CD4-positive, alpha-beta T cell treated with Interleukin-6 for 4 hours (primary cell): ENCODE data around the gene PLSCR4.

Experiments used
- DNase-seq: peaks from one replicate; pipeline ENCODE4 v3.0.0-alpha.2; 2020; ENCODE audit warnings: mixed read lengths

The PLSCR4 gene

DNA sequence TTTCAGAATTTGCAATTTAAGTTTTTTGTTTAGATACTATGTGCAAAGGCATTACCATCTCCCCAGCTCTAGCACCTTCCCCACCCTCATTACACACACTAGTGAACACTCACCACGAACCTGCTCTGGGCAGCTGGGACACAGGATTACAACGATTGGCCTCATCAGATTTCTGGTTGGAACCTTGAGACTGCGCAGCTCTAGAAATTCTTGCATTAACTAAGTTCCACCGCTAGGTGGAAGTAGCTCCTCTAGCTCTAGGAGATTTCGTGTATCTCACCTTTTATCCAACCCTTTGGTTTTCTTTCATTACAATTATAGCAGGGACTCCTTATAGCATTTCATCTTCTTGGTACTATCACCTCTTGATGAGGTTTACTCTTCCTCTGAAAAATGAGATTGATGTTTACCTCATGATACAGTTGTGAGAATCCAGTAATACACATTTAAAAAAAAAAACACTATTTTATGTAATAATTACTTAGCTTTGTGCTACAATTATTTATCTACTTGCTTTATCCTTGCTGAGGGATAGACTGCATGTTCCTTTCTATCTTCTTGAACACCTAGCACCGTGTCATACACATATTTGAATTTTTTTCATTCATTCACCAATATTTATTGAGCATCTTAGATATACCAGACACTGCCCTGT, 61.3 kb downstream of the PLSCR4 start:
- peak; percentile 2 for DNase-seq

DNA sequence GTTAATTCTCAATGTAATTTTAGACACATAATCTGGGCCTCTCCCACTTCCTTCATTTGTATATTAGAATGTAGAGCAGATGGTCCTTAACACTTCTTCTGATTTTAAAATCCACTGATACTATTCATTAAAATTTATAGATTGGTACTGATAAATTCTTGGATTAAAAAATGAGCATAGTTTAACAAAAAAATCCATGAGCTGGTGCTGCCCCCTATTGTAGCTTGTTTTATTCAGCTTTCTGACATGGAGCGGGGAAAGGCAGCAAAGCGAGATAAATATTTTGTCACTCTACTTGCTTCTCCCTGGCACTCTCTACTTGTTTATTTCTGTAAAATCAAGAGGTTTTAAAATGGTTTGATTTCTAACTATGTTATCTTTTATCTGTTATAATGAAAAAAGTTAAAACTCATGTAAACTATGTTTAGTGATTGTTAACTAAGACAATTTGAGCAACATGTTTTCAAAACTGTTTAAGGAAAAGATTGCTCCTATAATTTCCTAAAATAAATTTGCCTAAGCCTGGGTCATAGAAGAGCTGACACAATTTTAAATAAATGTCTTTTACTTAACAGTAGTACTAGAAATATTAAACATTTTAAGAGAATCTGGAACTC, 63.5 kb downstream of the PLSCR4 start:
- no peak for DNase-seq

GRCh38 chr3:146184241-146185015, 66.5 kb downstream of the PLSCR4 start:
- DNase-seq, result no peak

DNA sequence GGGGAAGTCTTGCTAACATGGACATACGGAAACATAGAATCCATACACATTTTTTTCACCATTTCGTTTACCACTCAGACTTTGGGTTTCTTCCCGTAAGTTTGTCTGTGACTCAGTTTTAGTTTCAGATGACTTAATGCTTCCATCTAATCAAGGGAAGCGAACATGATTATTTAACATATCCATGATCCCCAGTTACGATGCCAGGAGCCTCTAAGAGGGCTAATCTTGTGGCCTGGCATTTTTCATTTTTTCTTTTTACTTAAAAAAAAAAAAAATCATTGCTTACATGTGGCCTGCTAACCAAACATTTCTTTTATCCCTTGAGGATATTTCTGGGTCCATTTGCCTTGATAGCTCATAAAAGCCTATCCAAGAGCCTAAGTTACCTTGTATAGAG, 69.7 kb downstream of the PLSCR4 start:
- no peak for DNase-seq

- no peak for DNase-seq
These were observed 70.5 kb downstream of the PLSCR4 start for GRCh38 chr3:146180376-146180775.

DNA sequence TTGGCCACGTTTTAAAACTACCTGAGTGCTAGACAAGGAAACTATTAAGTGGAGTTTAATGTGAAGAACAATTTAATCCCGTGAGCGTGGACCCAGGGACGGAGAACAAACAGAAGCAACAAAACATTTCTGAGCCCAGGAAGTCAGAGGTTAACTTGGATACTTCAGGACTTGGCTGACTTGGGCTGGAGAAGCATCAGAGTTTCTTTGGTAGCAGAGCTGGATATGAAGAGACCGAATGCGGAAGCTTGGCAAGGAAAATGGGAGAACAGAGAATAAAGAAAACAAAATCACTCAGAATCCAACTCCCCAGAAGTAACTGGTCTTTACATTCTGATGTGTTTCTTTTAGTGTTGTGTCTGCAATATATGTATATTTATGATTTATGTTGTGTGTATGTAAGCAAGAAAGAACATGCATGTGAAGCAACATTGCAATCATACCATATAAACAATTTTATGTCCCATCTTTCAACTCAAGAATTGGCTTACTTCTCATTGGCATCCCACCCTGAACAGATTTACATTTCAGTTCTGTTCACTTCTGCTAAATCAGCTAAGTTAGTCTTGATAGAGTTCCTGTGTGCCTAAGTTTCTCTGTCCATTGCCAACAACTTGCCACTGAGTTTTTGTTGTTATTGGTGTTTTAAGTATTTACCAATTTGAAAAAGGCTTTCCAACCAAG, 72.8 kb downstream of the PLSCR4 start:
- no peak for DNase-seq

GRCh38 chr3:146177519-146177918, 73.4 kb downstream of the PLSCR4 start:
- no peak for DNase-seq

- no peak for DNase-seq
These were observed 73.8 kb downstream of the PLSCR4 start for GRCh38 chr3:146177072-146177471.

DNA sequence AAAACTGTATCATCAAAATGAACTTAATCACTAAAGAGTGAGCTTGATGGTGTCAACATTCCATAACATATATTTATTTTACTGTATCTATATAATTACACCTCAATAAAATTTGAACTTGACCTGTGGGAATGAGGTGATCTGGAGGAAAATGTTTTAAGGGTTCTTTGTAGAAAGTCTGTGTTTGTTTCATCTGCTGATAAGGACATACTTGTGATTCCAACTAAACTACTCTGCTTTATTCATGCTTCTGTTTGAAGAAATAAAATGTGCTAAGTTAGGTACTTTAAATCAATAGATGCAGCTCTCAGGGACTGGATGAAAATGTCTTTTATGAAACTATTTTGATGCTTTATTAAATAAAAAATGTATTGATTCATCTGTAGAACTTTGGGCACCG, 78.3 kb downstream of the PLSCR4 start:
- DNase-seq, result no peak

- no peak for DNase-seq
These were observed 80.3 kb downstream of the PLSCR4 start for GRCh38 chr3:146170591-146170990.

DNA sequence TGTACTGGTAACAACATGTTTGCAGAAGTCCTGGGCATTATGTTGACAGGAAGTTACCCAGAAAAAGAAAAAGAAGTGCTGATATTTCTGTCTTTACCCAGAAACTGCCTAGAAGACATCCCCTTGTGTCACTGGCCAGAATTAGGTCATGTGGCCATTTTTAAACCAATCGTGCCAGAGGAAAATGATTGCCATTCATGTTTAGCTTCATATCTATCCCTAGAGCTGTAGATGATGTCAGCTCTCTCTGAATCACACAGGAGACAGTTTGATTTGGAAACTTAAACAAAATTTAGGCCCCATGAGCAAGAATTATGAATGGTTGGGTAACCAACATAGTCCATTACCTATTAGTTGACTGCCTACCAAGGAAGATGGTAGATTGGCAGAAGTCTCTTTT, 81.0 kb downstream of the PLSCR4 start:
- no peak for DNase-seq

- no peak for DNase-seq
These were observed 84.1 kb downstream of the PLSCR4 start for GRCh38 chr3:146166826-146167225.

- DNase-seq, result no peak
These were observed 84.5 kb downstream of the PLSCR4 start for GRCh38 chr3:146166415-146166821.

GRCh38 chr3:146165877-146166276, 85.0 kb downstream of the PLSCR4 start:
- DNase-seq, result no peak

GRCh38 chr3:146164971-146165769, 85.7 kb downstream of the PLSCR4 start:
- no peak for DNase-seq

DNA sequence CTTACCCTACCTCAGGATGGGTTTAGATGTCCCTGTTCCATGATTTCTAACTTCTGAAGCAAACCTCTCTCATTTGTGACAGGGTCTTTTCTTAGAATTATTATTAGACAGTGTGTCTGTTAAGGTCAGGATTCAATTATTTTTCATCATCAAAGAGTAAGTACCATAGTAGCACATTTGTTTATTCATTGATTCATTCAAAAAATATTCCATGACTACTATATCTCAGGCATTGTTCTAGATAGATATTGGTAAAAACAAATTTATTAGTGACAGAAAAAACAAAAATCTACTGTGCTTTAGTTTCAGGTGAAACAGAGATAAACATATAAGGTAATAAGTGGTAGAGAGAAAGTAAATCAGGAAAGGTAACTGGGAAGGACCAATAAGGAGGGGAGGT, 86.4 kb downstream of the PLSCR4 start:
- no peak for DNase-seq

DNA sequence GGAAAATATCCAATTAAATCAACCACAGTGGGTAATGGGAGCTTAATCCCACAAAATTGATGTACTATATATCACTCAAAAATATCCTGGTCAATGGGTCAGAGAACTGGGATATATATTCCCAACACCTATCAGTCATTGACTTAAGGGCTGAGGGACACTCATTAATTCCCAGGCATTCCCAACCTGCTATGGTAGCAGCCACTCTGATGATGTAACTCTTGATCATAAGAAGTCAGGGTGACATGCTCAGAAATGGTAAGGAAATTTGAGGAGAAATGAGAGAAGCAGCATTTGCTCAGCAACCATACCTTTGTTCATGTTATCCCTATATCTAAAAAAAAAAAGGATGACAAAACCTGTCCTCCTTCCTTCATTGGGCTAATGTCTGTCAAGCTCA, 86.8 kb downstream of the PLSCR4 start:
- DNase-seq, result no peak

DNA sequence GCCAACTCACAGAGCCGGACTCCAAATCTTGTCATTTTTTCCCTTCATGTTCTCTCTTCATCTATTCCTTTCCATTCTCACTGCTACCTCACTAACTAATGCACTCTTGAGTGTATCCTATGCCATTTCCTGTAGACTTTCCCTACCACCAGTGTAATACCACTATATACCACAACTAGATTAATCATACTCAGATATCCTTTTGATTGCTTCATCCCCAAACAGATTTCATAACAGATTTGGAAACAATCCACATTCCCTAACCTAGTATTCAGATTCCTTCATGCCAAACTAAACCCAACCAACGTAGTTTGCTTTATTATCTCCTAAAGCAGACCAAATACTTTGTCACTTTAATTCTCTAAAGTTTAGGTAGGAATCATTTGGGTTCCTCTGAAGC, 87.3 kb downstream of the PLSCR4 start:
- DNase-seq, result no peak

DNA sequence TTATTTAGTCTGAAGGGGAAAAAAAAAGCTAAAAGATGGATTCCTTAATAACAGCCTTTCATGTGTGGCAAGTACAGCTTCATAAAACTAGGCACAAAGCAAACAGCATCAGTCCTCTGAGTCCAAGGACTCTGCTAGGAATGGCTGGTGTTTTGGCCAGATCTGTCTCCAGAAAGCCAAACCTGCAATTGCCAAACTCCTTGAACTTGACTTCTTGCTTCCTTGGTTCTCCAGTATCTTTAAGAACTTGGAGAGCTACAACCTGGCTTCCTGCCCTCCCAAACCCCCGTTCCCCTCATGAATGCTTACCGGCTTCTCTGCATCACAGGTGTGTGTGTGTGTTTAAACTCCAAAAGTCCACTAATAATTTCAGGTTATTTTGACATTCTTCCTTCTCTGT, 88.3 kb downstream of the PLSCR4 start:
- no peak for DNase-seq

DNA sequence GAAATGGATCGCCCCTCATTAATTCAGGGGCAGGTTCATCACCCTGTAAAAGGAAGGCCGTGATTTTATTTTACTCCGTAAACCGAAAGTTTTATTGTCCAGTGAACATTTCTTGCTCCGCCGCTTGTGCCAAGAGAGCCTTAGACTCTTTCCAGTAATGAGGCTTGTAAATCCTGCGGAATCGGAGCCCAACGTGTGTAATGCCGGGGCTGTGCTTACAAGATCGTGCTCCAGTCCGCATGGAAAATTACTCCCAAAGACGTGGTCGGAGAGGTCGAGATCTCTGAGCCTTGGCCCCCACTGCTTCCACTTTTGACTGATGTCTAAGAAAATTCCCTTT, 89.3 kb downstream of the PLSCR4 start:
- no peak for DNase-seq

DNA sequence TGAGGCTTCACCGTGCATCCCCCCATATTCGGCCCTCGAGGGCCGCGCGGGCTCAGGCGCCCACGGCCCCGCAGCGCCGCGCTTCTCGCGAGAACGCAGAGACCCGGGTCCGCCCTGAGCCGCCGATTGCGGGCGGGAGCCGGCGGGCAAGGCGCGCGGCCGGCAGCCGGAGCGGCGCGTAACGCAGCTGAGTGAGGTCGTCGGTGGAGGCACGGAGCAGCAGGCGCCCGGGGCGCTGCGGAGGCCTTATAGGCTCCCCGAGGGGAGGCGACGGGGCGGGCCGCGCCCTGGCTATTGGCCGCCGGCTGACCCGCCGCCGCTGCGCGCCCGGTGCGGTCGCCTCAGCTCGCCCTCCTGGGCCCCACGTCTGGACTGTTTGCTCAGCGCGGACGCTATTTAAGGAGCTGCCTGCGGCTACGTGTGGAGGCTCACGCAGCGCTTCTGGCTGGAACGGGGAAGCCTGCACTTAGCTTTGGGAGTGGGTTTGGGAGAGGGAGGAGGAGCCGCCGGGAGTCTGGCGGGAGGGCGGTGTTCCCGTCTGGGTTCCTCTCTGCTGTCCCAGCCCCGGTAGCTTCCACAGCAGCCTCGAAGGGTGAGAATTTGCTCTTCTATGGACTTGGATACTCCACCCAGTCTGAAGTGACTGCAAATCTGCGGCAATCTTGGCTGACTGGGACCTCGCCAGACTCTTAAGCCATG, 89.8 kb downstream of the PLSCR4 start, which contains the start of gene PLOD2:
Gene PLOD2, minus strand, starts transcription at position 221 of the 699 bp plus-strand sequence. Its CDS starts 195 bp downstream, at position 26.
- no peak for DNase-seq

- DNase-seq, result no peak
These were observed 90.5 kb downstream of the PLSCR4 start for GRCh38 chr3:146160321-146160963.
